GM12878 (cell line): ENCODE data around the gene RNF167. TPM values are rescaled to one million over a fixed set of nuclear protein-coding genes. Genes with fewer than 3 reads are reported as not detected.

Experiments used
- ATAC-seq: fragments of 200-7000 bp; cut with Tn5 transposase; 3 replicates; pipeline ENCODE4 v1.9.1; 2020; ENCODE audit warnings: mild to moderate bottlenecking, moderate library complexity
- BruUV-seq: library from RNA; stranded (reverse); fragments of 400-500 nt; replicated peaks from 2 replicates; lab custom pipeline; 2021; lab: Mats Ljungman, UMichigan
- CTCF ChIA-PET: fragments of 300-600 bp; sonication (Branson Sonifier 250); formaldehyde crosslinking; extraction: SDS; loops from one replicate; lab custom pipeline; 2021; ENCODE audit warnings: inconsistent platforms; lab: Yijun Ruan, JAX
- POLR2A ChIA-PET: fragments of 350-600 bp; formaldehyde crosslinking; extraction: SDS; loops from one replicate; lab custom pipeline; 2021; ENCODE audit warnings: inconsistent platforms; lab: Charles Lee
- RAD21 ChIA-PET: fragments of 300-600 bp; sonication (Branson Sonifier 250); formaldehyde crosslinking; loops from one replicate; lab custom pipeline; 2023; ENCODE audit warnings: antibody characterized with exemption; ENCODE audit not compliant: unreplicated experiment; lab: Charles Lee
- SMC1A ChIA-PET: fragments of 300-600 bp; sonication (Branson Sonifier 250); formaldehyde crosslinking; loops from one replicate; lab custom pipeline; 2023; ENCODE audit not compliant: unreplicated experiment, uncharacterized antibody; lab: Charles Lee
- DNase-seq: peaks from one replicate; pipeline ENCODE4 v3.0.0-alpha.2; 2011; ENCODE audit warnings: low read depth, low spot score
- FAIRE-seq: peaks from 3 replicates; lab custom pipeline; 2011; peaks lifted over from hg19 to GRCh38; lab: Jason Lieb, UNC
- H2AFZ ChIP-seq: 2 replicates; pipeline ENCODE4 v1.6.0; 2011; ENCODE audit warnings: low read depth, low read length, control low read depth; ENCODE audit not compliant: control insufficient read depth
- H3K27ac ChIP-seq: 2 replicates; pipeline ENCODE4 v1.5.1; 2011; ENCODE audit warnings: control low read depth; ENCODE audit not compliant: control insufficient read depth, insufficient read depth
- H3K27me3 ChIP-seq, 2 experiments: replicated peaks in 1 of 2; 2 replicates each; pipeline versions ENCODE4 v1.6.0 to v1.6.1; 2011; ENCODE audit warnings: low read length in 1 of 2; ENCODE audit not compliant: control insufficient read depth in 2 of 2, insufficient read depth in 2 of 2
- H3K36me3 ChIP-seq, 2 experiments: 2 replicates each; pipeline ENCODE4 v1.5.1; 2011; ENCODE audit warnings: low read length in 1 of 2; ENCODE audit not compliant: control insufficient read depth in 2 of 2, insufficient read depth in 2 of 2
- H3K4me1 ChIP-seq: 2 replicates; pipeline ENCODE4 v1.6.1; 2011; ENCODE audit warnings: mild to moderate bottlenecking, low read length, moderate library complexity, mixed read lengths; ENCODE audit not compliant: control insufficient read depth, insufficient read depth
- H3K4me2 ChIP-seq: 2 replicates; pipeline ENCODE4 v1.6.0; 2011; ENCODE audit warnings: control low read depth; ENCODE audit not compliant: control insufficient read depth, insufficient read depth
- H3K4me3 ChIP-seq: fragments of 200-600 bp; sonication (generic); 2 replicates; pipeline ENCODE4 v1.5.1; 2016
- H3K79me2 ChIP-seq: 2 replicates; pipeline ENCODE4 v1.6.0; 2011; ENCODE audit warnings: low read length; ENCODE audit not compliant: control insufficient read depth, insufficient read depth
- H3K9ac ChIP-seq: 2 replicates; pipeline ENCODE4 v1.8.0; 2011; ENCODE audit warnings: low read length, control low read depth, mixed read lengths; ENCODE audit not compliant: control insufficient read depth, insufficient read depth
- H3K9me3 ChIP-seq: replicated peaks from 3 replicates; pipeline ENCODE4 v1.5.1; 2011; ENCODE audit warnings: mild to moderate bottlenecking, low read length; ENCODE audit not compliant: control insufficient read depth, insufficient read depth
- H4K20me1 ChIP-seq: 2 replicates; pipeline ENCODE4 v1.6.0; 2011; ENCODE audit not compliant: control insufficient read depth, insufficient read depth
- MYB ChIP-seq: fragments of 150-350 bp; IDR thresholded peaks from 2 replicates; pipeline ENCODE4 v1.6.1; 2014; ENCODE audit warnings: mild to moderate bottlenecking, low read depth, low read length, borderline replicate concordance
- MYC ChIP-seq: IDR thresholded peaks from 2 replicates; pipeline ENCODE4 v1.6.1; 2011; ENCODE audit warnings: mild to moderate bottlenecking, low read length, moderate library complexity, inconsistent platforms; ENCODE audit not compliant: insufficient read depth, insufficient replicate concordance, insufficient read length, severe bottlenecking
- POLR2AphosphoS2 ChIP-seq: IDR thresholded peaks from 2 replicates; pipeline ENCODE4 v1.6.1; 2011; ENCODE audit warnings: low read depth, mild to moderate bottlenecking, low read length, improper control_type of control experiment, moderate library complexity
- TCF7 ChIP-seq: IDR thresholded peaks from 2 replicates; pipeline ENCODE4 v1.6.1; 2014; ENCODE audit warnings: antibody characterized with exemption, borderline replicate concordance
- WGBS: methylation state at CpG from one replicate; pipeline ENCODE4 v1.1.6; 2016; ENCODE audit warnings: low lambda C conversion rate; ENCODE audit not compliant: insufficient replicate concordance, insufficient coverage; ENCODE audit errors: missing lambda C conversion rate; 5-methylcytosine and 5-hydroxymethylcytosine counted together
- in situ Hi-C: fragments of 300-500 bp; cut with MboI; formaldehyde crosslinking; loops from 9 replicates; pipeline ENCODE4 v1.14.3; 2018; ENCODE audit warnings: mixed read lengths
- intact Hi-C: fragments of 100-400 bp; cut with micrococcal nuclease; formaldehyde crosslinking; loops from one replicate; pipeline ENCODE4 v1.14.2; 2022; ENCODE audit not compliant: unreplicated experiment
- polyA plus RNA-seq, 11 experiments: library from polyadenylated mRNA; depleted of rRNA in 4 of 11; unstranded in 6 of 11; stranded (reverse) in 5 of 11; fragments of >200 nt; fragmentation: Nextera tagmentation in 4 of 11; fragmentation: Illumina TruSeq in 1 of 11; extraction: Ambion mirVana in 4 of 11; extraction: Trizol in 1 of 11; gene quantifications; 1 replicate in 1 of 11; 2 replicates in 10 of 11; pipeline versions ENCODE4 v1.2.1 to v1.2.3, GENCODE V29; 2011 to 2016; ENCODE audit warnings: inconsistent platforms in 2 of 11, missing spikeins in 2 of 11, low read depth in 1 of 11
- total RNA-seq, 4 experiments: library from RNA; depleted of rRNA in 3 of 4; stranded (reverse); fragments of >200 nt in 3 of 4; fragmentation: Illumina TruSeq in 1 of 4; extraction: Trizol in 1 of 4; gene quantifications; 2 replicates each; pipeline versions ENCODE4 v1.2.1 to v1.2.3, GENCODE V29; 2013 to 2021
- TF ChIP-seq, protein P1 (sequence below): IDR thresholded peaks from 2 replicates; pipeline ENCODE4 v1.6.1; 2011; ENCODE audit warnings: borderline replicate concordance, low read depth, mild to moderate bottlenecking, moderate library complexity, low read length; ENCODE audit not compliant: insufficient read depth, poor library complexity, severe bottlenecking

Gene RNF167
- total and polyA plus RNA-seq, 10 of the 15 experiments (the other 5 are each of a cell fraction or from before 2014, with no cell fraction given) = 33.6 to 147 (median 57.6) TPM

- 52% methylated on average over 3 of the region's 3 CpGs for WGBS
- in situ Hi-C loops (no loop called here), intact Hi-C loops (no loop called here)
- no peaks in the 10 kb centered on the region for H3K9me3 ChIP-seq
- TF ChIP-seq, protein P1, sequence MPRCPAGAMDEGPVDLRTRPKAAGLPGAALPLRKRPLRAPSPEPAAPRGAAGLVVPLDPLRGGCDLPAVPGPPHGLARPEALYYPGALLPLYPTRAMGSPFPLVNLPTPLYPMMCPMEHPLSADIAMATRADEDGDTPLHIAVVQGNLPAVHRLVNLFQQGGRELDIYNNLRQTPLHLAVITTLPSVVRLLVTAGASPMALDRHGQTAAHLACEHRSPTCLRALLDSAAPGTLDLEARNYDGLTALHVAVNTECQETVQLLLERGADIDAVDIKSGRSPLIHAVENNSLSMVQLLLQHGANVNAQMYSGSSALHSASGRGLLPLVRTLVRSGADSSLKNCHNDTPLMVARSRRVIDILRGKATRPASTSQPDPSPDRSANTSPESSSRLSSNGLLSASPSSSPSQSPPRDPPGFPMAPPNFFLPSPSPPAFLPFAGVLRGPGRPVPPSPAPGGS = no peak
- TF ChIP-seq TCF7 (no peak), MYC (no peak), MYB (no peak), POLR2AphosphoS2 (no peak)
- TF ChIP-seq, all 136 proteins: peak for 0
- DNase-seq = no peak
- no peak overlapping the region for H3K4me2 ChIP-seq
- ChIA-PET RAD21 (interaction anchor here (1.1 kb wide), 1 partner anchor 9 kb away, joined by 3 read pairs; the partner anchor contains the start of gene SPAG7), CTCF (interaction anchor here (3.0 to 3.8 kb wide), 2 partner anchors 9 to 49 kb away, joined by 16 to 21 read pairs; partner anchors contain the start of gene SPAG7), POLR2A (interaction anchor here (0.6 to 1.2 kb wide), 2 partner anchors 8 to 101 kb away, joined by 4 to 5 read pairs; no protein-coding TSS in a partner anchor), SMC1A (interaction anchor here (0.6 to 1.6 kb wide), 2 partner anchors 48 to 350 kb away, joined by 3 read pairs; no protein-coding TSS in a partner anchor)
- FAIRE-seq = no peak
- no peak overlapping the region for H2AFZ ChIP-seq
- ATAC-seq = no peak
- no peak overlapping the region for H3K27ac ChIP-seq
- H3K4me1 ChIP-seq = no peaks in the 10 kb centered on the region
- no peaks in the 10 kb centered on the region for H3K79me2 ChIP-seq
- H3K4me3 ChIP-seq = no peak overlapping the region
- no peak overlapping the region for H3K9ac ChIP-seq
- H4K20me1 ChIP-seq = no peaks in the 10 kb centered on the region
- H3K27me3 ChIP-seq = no peaks in the 10 kb centered on the region
- no TSS peak for BruUV-seq
- peaks cover 4 to 8% of the 10 kb centered on the region in 2 experiments for H3K36me3 ChIP-seq
Observed at GRCh38 chr17:4958102-4958501, 18.0 kb downstream of the RNF167 start.
